Heart right ventricle (tissue), 16 donors: ENCODE measurements around the gene LCORL. TPM values are rescaled to one million over a fixed set of nuclear protein-coding genes. Genes with fewer than 3 reads are reported as not detected.

Experiments
- ATAC-seq, 8 donors: fragments of 200-7000 bp; cut with Tn5 transposase; one replicate each; pipeline ENCODE4 v1.9.1; 2020; ENCODE audit warnings: mild to moderate bottlenecking in 8 of 8, moderate library complexity in 8 of 8, moderate number of reproducible peaks in 1 of 8
- DNase-seq, 2 donors: peaks; one replicate each; pipeline ENCODE4 v3.0.0-alpha.2; 2020
- H3K27ac ChIP-seq, 10 donors: fragments of 200-600 bp; sonication (generic) in 2 of 10; one replicate each; pipeline versions ENCODE4 v1.5.0 to v1.8.0; 2020 to 2022; ENCODE audit warnings: mild to moderate bottlenecking in 3 of 10
- H3K27me3 ChIP-seq, 7 donors: fragments of 200-600 bp; one replicate each; pipeline ENCODE4 v1.8.0; 2021 to 2022; ENCODE audit warnings: mild to moderate bottlenecking in 2 of 7
- H3K36me3 ChIP-seq, 9 donors: fragments of 200-600 bp; sonication (generic) in 1 of 9; one replicate each; pipeline versions ENCODE4 v1.5.0 to v1.8.0; 2020 to 2022; ENCODE audit warnings: mild to moderate bottlenecking in 2 of 9
- H3K4me1 ChIP-seq, 9 donors: fragments of 200-600 bp; sonication (generic) in 1 of 9; one replicate each; pipeline versions ENCODE4 v1.5.0 to v1.8.0; 2020 to 2022; ENCODE audit warnings: mild to moderate bottlenecking in 4 of 9
- H3K4me3 ChIP-seq, 10 donors: fragments of 200-600 bp; sonication (generic) in 2 of 10; one replicate each; pipeline versions ENCODE4 v1.5.0 to v1.8.0; 2020 to 2022; ENCODE audit warnings: mild to moderate bottlenecking in 7 of 10, moderate library complexity in 2 of 10
- H3K9me3 ChIP-seq, 11 donors: fragments of 200-600 bp in 10 of 11; sonication (generic) in 2 of 11; one replicate each; pipeline versions ENCODE4 v1.5.0 to v1.8.0; 2013 to 2022; ENCODE audit warnings: mild to moderate bottlenecking in 2 of 11, control low read depth in 1 of 11, moderate library complexity in 1 of 11
- WGBS, 2 donors: extraction: QIAGEN DNeasy Blood & Tissue Kit; methylation state at CpG; one replicate each; pipeline ENCODE4 v1.1.7; 2013; ENCODE audit warnings: inconsistent platforms in 1 of 2; 5-methylcytosine and 5-hydroxymethylcytosine counted together
- intact Hi-C, 10 donors: fragments of 100-400 bp; cut with DNase I; formaldehyde crosslinking; loops; one replicate each; pipeline versions ENCODE4 v1.11.1 to v1.14.2; 2022
- polyA plus RNA-seq, 2 donors: library from polyadenylated mRNA; stranded (reverse); fragments of 200-250 nt; gene quantifications; one replicate each; pipeline ENCODE4 v1.2.3, GENCODE V29; 2013
- total RNA-seq, 10 donors: library from RNA; stranded (reverse); fragmentation: NEBNext Ultra II Directional in 3 of 10; extraction: Animal tissue kit (Norgen Biotek cat#: 25700) in 3 of 10; gene quantifications; one replicate each; pipeline versions ENCODE4 v1.2.1 to v1.2.4, GENCODE V29; 2021 to 2023
- TF ChIP-seq, protein P1 (sequence below), 9 donors: fragments of 200-600 bp; sonication (generic) in 2 of 9; IDR thresholded peaks; one replicate each; pipeline versions ENCODE4 v1.5.0 to v1.8.0; 2021 to 2022; ENCODE audit warnings: antibody characterized with exemption in 9 of 9, mild to moderate bottlenecking in 5 of 9, moderate library complexity in 1 of 9
- donor health status: Arrhythmogenic right ventricular cardiomyopathy.
- donor health status: ischemic (EF 13 %, LVEDD 7.1; RV severe dilation, severe dysfunction).
- donor health status: healthy with polysubstance abuse.
- donor health status: DM: no; HTN: yes; CAD: no.
- donor health status: DM: no; HTN: no; CAD: no.
- donor health status: ischemic (EF 25% LVEDD 6.9; RV normal size, moderate dysfunction).
- donor health status: ischemic (EF 25% LVEDD 5.7; RV mildly dilated, moderate dysfunction).
- donor health status: healthy.
- donor health status: DM: yes; HTN: yes; CAD: no.
- donor health status: Ischemic cardiomyopathy.
- donor health status: ischemic (EF 35%, LVEDD 5.7; RV mildly dilated, moderate dysfunction).
- donor health status: nonischemic (EF 11% LVEDD 7.7; RV severe dilation, severe dysfunction).
- donor health status: DM: yes; HTN: yes; CAD: no.
- donor health status: PGD.
- donor health status: ischemic (EF 29% LVEDD 5.4; RV normal size, mild dysfunction).
- donor health status: nonischemic (EF 23%, LVEDD 6.1; RV moderate dilation, normal function).

The LCORL gene
- total and polyA plus RNA-seq, 12 donors, result 1.7 to 11.1 (median 6.4) TPM

DNA sequence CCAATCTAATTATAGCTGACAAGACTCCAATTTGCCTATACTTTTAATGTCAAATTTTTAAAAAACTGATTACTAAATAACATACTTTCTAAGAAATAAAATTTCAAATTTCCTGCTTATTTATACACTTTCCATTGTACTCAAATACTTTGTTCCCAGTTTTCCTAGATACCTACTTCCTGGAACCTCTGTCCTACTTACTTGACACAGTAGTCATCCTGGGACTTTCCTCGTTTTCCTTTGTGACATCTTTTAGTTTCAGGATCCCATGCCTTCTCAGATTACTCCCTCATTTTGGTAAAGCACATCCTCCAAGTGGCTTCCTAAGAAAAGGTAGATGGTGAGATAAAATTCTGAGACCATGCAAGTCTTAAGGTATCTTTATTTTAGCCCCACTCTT, 226.8 kb downstream of the LCORL start:
- Histone ChIP-seq H3K4me3 (no peak overlapping the region), H3K4me1 (peaks cover 0 to 3% (median 0%) of the 10 kb centered on the region in 9 donors), H3K27ac (no peak overlapping the region), H3K36me3 (peaks cover 0 to 53% (median 2%) of the 10 kb centered on the region in 9 donors), H3K9me3 (peaks cover 0 to 10% (median 0%) of the 10 kb centered on the region in 11 donors), H3K27me3 (no peaks in the 10 kb centered on the region)
- intact Hi-C loops, result no loop called here
- TF ChIP-seq, protein P1, sequence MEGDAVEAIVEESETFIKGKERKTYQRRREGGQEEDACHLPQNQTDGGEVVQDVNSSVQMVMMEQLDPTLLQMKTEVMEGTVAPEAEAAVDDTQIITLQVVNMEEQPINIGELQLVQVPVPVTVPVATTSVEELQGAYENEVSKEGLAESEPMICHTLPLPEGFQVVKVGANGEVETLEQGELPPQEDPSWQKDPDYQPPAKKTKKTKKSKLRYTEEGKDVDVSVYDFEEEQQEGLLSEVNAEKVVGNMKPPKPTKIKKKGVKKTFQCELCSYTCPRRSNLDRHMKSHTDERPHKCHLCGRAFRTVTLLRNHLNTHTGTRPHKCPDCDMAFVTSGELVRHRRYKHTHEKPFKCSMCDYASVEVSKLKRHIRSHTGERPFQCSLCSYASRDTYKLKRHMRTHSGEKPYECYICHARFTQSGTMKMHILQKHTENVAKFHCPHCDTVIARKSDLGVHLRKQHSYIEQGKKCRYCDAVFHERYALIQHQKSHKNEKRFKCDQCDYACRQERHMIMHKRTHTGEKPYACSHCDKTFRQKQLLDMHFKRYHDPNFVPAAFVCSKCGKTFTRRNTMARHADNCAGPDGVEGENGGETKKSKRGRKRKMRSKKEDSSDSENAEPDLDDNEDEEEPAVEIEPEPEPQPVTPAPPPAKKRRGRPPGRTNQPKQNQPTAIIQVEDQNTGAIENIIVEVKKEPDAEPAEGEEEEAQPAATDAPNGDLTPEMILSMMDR (IDR thresholded peaks at IDR 0.05), result no peak
- ATAC-seq, result no peak
- DNase-seq, result no peak
- 63 to 71% methylated on average over 1 of the region's 1 CpG for WGBS, 2 donors

Other genes with a start within 250 kb of the LCORL start
- not detected for gene FAM184B, start 240.1 kb downstream of the LCORL start, total RNA-seq
- under 1 TPM; 0.01 to 0.07 TPM for gene FAM184B, start 240.1 kb downstream of the LCORL start, polyA plus RNA-seq
- gene DCAF16, start 211.0 kb downstream of the LCORL start, total RNA-seq, result 10 to 100 TPM; 15.7 to 22.0 (median 19.7) TPM
- 1 to 10 TPM; 5.6 to 8.6 TPM for gene DCAF16, start 211.0 kb downstream of the LCORL start, polyA plus RNA-seq
- gene NCAPG, start 210.8 kb downstream of the LCORL start, total RNA-seq, result 1 to 10 TPM in 2 of 10 donors, under 1 TPM in 8; 0.08 to 3.6 (median 0.33) TPM
- gene NCAPG, start 210.8 kb downstream of the LCORL start, polyA plus RNA-seq, result under 1 TPM; 0.12 to 0.29 TPM